IMR-90 (cell line): Measurements from ENCODE around the gene NUP210.

ENCODE experiments used
- CTCF ChIP-seq: conservative IDR thresholded peaks from 2 replicates; pipeline ENCODE4 v1.5.1; 2012; ENCODE audit warnings: mild to moderate bottlenecking, low read depth, low read length, improper control_type of control experiment
- POLR2A ChIP-seq: IDR thresholded peaks from 2 replicates; pipeline ENCODE4 v1.6.1; 2012; ENCODE audit warnings: mild to moderate bottlenecking, low read depth, low read length

GRCh38 chr3:13341229-13341905 lies 78.8 kb downstream of the NUP210 start:
- TF ChIP-seq POLR2A (no peak), CTCF (no peak)
